Measurements from ENCODE around the gene MANSC1.
A peak's percentile ranks its signal among the peaks of the same experiment; 100 is the strongest.

The MANSC1 gene

DNA sequence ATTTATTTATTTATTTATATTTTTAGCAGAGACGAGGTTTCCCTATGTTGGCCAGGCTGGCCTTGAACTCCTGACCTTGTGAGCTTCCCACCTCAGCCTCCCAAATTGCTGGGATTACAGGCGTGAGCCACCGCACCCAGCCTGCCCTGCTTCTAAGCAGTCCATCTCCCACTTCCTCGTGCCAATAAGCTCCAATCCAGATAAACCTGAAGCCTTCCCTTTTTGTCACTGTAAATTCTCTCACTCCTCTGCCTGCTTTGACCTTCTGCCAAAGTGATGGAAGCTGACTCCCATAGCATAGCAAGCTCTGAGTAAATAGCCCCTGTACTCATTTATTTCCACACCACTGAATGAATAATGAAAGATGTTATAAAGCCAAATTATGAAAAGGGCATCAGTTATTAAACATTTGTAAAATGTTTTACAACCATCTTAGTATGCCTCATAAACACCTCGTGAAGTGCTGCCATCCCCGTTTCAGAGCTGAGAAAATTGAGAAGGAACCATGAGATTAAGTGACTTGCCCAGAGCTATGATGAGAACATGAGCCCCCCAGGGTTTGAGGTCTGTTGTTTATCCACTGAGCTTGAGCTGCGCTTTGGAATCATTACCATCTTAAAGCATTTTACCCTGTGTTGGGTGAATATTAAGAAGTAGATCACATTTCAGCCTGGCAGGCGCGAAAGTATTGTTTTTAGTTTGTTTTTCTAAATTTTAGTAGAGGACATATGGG lies 30.4 kb downstream of the MANSC1 start:
- Histone ChIP-seq H3K4me3 (ENCODE audit: low read depth, low read length) (no peak overlapping the region), H3K36me3 (ENCODE audit: control insufficient read depth in 2 of 2, insufficient read depth in 1 of 2, low read length in 2 of 2) (no peaks in the 10 kb centered on the region), H3K27ac (ENCODE audit: extremely low read depth, low read depth, low read length) (peak overlapping the region; percentile 84), H3K9me3 (ENCODE audit: control insufficient read depth, insufficient read depth, low read depth, low read length) (no peaks in the 10 kb centered on the region), H3K4me1 (ENCODE audit: control insufficient read depth, insufficient read depth, low read length) (peaks cover 9% of the 10 kb centered on the region)
- POLR2A ChIA-PET: interaction anchor here (0.6 to 1.3 kb wide), 2 partner anchors 52 to 53 kb away, joined by 3 to 4 read pairs; partner anchors contain the start of gene LRP6
- CTCF ChIA-PET: interaction anchor here (0.6 to 2.1 kb wide), 4 partner anchors 8 to 704 kb away, joined by 3 to 6 read pairs (median 4); no protein-coding TSS in a partner anchor
- TF ChIP-seq ZNF23 (tag by site-specific recombination; IDR thresholded peaks at IDR 0.05; ENCODE audit: borderline replicate concordance) (no peak), ZBTB20 (tag by site-specific recombination; IDR thresholded peaks at IDR 0.05) (no peak), ZNF335 (tag by site-specific recombination; conservative IDR thresholded peaks at IDR 0.05) (peak; percentile 31; the same call in 1 of the 2 replicates), ZNF2 (tag by site-specific recombination; IDR thresholded peaks at IDR 0.05) (no peak), GLIS1 (tag by site-specific recombination; IDR thresholded peaks at IDR 0.05) (peak; percentile 97), ZNF843 (tag by site-specific recombination; IDR thresholded peaks at IDR 0.05) (peak; percentile 90), ZNF76 (tag by site-specific recombination; IDR thresholded peaks at IDR 0.05; ENCODE audit: borderline replicate concordance, low read depth) (no peak), ZNF610 (tag by site-specific recombination; IDR thresholded peaks at IDR 0.05; ENCODE audit: borderline replicate concordance) (no peak), TRIM28 (IDR thresholded peaks at IDR 0.05; ENCODE audit: borderline replicate concordance, low read length) (peak; percentile 89; the same call in 1 of the 2 replicates), KLF16 (tag by site-specific recombination; IDR thresholded peaks at IDR 0.05) (0 out of 2 replicates have a peak, but pooled peaks have one; percentile 6), ZEB2 (tag by site-specific recombination; IDR thresholded peaks at IDR 0.05) (peak; percentile 53), ZNF660 (tag by site-specific recombination; IDR thresholded peaks at IDR 0.05) (peak; percentile 10; the same call in 1 of the 2 replicates), ZBTB17 (tag by site-specific recombination; IDR thresholded peaks at IDR 0.05) (0 out of 2 replicates have a peak, but pooled peaks have one; percentile 46), ZBTB21 (tag by site-specific recombination; IDR thresholded peaks at IDR 0.05) (no peak), IKZF3 (tag by site-specific recombination; IDR thresholded peaks at IDR 0.05) (no peak), MEIS1 (CRISPR knock-in tag; IDR thresholded peaks at IDR 0.05; ENCODE audit: borderline replicate concordance) (no peak), ZNF600 (tag by site-specific recombination; IDR thresholded peaks at IDR 0.05) (no peak), ZFP41 (tag by site-specific recombination; IDR thresholded peaks at IDR 0.05; ENCODE audit: borderline replicate concordance) (no peak), HOXA7 (CRISPR knock-in tag; IDR thresholded peaks at IDR 0.05; ENCODE audit: borderline replicate concordance) (no peak), ZNF544 (tag by site-specific recombination; IDR thresholded peaks at IDR 0.05) (no peak)
- TF ChIP-seq, protein P1, sequence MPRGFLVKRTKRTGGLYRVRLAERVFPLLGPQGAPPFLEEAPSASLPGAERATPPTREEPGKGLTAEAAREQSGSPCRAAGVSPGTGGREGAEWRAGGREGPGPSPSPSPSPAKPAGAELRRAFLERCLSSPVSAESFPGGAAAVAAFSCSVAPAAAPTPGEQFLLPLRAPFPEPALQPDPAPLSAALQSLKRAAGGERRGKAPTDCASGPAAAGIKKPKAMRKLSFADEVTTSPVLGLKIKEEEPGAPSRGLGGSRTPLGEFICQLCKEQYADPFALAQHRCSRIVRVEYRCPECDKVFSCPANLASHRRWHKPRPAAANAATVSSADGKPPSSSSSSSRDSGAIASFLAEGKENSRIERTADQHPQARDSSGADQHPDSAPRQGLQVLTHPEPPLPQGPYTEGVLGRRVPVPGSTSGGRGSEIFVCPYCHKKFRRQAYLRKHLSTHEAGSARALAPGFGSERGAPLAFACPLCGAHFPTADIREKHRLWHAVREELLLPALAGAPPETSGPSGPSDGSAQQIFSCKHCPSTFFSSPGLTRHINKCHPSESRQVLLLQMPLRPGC (tag by site-specific recombination; IDR thresholded peaks at IDR 0.05): no peak
- TF ChIP-seq, protein P2, sequence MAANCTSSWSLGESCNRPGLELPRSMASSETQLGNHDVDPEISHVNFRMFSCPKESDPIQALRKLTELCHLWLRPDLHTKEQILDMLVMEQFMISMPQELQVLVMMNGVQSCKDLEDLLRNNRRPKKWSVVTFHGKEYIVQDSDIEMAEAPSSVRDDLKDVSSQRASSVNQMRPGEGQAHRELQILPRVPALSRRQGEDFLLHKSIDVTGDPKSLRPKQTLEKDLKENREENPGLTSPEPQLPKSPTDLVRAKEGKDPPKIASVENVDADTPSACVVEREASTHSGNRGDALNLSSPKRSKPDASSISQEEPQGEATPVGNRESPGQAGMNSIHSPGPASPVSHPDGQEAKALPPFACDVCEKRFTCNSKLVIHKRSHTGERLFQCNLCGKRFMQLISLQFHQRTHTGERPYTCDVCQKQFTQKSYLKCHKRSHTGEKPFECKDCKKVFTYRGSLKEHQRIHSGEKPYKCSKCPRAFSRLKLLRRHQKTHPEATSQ (tag by site-specific recombination; IDR thresholded peaks at IDR 0.05): no peak
- TF ChIP-seq, protein P3, sequence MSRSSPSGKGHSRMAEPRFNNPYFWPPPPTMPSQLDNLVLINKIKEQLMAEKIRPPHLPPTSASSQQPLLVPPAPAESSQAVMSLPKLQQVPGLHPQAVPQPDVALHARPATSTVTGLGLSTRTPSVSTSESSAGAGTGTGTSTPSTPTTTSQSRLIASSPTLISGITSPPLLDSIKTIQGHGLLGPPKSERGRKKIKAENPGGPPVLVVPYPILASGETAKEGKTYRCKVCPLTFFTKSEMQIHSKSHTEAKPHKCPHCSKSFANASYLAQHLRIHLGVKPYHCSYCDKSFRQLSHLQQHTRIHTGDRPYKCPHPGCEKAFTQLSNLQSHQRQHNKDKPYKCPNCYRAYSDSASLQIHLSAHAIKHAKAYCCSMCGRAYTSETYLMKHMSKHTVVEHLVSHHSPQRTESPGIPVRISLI (tag by site-specific recombination; IDR thresholded peaks at IDR 0.05): no peak
- TF ChIP-seq, protein P4, sequence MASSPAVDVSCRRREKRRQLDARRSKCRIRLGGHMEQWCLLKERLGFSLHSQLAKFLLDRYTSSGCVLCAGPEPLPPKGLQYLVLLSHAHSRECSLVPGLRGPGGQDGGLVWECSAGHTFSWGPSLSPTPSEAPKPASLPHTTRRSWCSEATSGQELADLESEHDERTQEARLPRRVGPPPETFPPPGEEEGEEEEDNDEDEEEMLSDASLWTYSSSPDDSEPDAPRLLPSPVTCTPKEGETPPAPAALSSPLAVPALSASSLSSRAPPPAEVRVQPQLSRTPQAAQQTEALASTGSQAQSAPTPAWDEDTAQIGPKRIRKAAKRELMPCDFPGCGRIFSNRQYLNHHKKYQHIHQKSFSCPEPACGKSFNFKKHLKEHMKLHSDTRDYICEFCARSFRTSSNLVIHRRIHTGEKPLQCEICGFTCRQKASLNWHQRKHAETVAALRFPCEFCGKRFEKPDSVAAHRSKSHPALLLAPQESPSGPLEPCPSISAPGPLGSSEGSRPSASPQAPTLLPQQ (tag by site-specific recombination; IDR thresholded peaks at IDR 0.05): 0 out of 2 replicates have a peak, but pooled peaks have one; percentile 30
- TF ChIP-seq, protein P5, sequence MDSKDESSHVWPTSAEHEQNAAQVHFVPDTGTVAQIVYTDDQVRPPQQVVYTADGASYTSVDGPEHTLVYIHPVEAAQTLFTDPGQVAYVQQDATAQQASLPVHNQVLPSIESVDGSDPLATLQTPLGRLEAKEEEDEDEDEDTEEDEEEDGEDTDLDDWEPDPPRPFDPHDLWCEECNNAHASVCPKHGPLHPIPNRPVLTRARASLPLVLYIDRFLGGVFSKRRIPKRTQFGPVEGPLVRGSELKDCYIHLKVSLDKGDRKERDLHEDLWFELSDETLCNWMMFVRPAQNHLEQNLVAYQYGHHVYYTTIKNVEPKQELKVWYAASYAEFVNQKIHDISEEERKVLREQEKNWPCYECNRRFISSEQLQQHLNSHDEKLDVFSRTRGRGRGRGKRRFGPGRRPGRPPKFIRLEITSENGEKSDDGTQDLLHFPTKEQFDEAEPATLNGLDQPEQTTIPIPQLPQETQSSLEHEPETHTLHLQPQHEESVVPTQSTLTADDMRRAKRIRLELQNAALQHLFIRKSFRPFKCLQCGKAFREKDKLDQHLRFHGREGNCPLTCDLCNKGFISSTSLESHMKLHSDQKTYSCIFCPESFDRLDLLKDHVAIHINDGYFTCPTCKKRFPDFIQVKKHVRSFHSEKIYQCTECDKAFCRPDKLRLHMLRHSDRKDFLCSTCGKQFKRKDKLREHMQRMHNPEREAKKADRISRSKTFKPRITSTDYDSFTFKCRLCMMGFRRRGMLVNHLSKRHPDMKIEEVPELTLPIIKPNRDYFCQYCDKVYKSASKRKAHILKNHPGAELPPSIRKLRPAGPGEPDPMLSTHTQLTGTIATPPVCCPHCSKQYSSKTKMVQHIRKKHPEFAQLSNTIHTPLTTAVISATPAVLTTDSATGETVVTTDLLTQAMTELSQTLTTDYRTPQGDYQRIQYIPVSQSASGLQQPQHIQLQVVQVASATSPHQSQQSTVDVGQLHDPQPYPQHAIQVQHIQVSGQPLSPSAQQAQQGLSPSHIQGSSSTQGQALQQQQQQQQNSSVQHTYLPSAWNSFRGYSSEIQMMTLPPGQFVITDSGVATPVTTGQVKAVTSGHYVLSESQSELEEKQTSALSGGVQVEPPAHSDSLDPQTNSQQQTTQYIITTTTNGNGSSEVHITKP (tag by site-specific recombination; IDR thresholded peaks at IDR 0.05): no peak
- TF ChIP-seq, protein P6, sequence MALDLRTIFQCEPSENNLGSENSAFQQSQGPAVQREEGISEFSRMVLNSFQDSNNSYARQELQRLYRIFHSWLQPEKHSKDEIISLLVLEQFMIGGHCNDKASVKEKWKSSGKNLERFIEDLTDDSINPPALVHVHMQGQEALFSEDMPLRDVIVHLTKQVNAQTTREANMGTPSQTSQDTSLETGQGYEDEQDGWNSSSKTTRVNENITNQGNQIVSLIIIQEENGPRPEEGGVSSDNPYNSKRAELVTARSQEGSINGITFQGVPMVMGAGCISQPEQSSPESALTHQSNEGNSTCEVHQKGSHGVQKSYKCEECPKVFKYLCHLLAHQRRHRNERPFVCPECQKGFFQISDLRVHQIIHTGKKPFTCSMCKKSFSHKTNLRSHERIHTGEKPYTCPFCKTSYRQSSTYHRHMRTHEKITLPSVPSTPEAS (tag by site-specific recombination; IDR thresholded peaks at IDR 0.05): no peak

All from HEK293 (cell line).